Measurements from ENCODE around the gene IL1B. TPM values are rescaled to one million over a fixed set of nuclear protein-coding genes. Genes with fewer than 3 reads are reported as not detected.

Gene IL1B
- total RNA-seq, 2 experiments from 2014 or later: 0.44 TPM; not detected in 1

GRCh38 chr2:112811841-112812306 lies 24.7 kb downstream of the IL1B start:
- ChIA-PET POLR2A (interaction anchor here (0.7 to 1.6 kb wide), 3 partner anchors 10 to 18 kb away, joined by 3 read pairs; no protein-coding TSS in a partner anchor), CTCF (interaction anchor here (1.3 to 1.7 kb wide), 2 partner anchors 11 to 73 kb away, joined by 3 read pairs; no protein-coding TSS in a partner anchor)
- Mint-ChIP-seq H3K4me3 (no peak overlapping the region), H3K27me3 (no peaks in the 10 kb centered on the region), H3K4me1 (ENCODE audit: low read depth) (peaks cover 41% of the 10 kb centered on the region), H3K27ac (peak overlapping the region; percentile 68), H3K36me3 (peaks cover 11% of the 10 kb centered on the region), H3K9me3 (peaks cover 15% of the 10 kb centered on the region)
- peak; percentile 58 for DNase-seq
- intact Hi-C loops (cut with micrococcal nuclease): loop anchor here (1.0 kb wide), 2 partner anchors 9 to 19 kb away; no protein-coding TSS in a partner anchor

- H3K27me3 Mint-ChIP-seq: no peaks in the 10 kb centered on the region
- H3K36me3 Mint-ChIP-seq: peaks cover 11% of the 10 kb centered on the region
- ChIA-PET CTCF (interaction anchor here (1.3 kb wide), 1 partner anchor 74 kb away, joined by 3 read pairs; no protein-coding TSS in a partner anchor), POLR2A (interaction anchor here (1.6 kb wide), 1 partner anchor 9 kb away, joined by 3 read pairs; no protein-coding TSS in a partner anchor)
- no peak overlapping the region for H3K4me3 Mint-ChIP-seq
- H3K27ac Mint-ChIP-seq: peak overlapping the region; percentile 68
- DNase-seq: no peak
- H3K9me3 Mint-ChIP-seq: peaks cover 15% of the 10 kb centered on the region
- H3K4me1 Mint-ChIP-seq (ENCODE audit: low read depth): peaks cover 44% of the 10 kb centered on the region
- intact Hi-C loops (cut with micrococcal nuclease): no loop called here
These were observed 25.2 kb downstream of the IL1B start for GRCh38 chr2:112811276-112811831.

- ChIA-PET CTCF (interaction anchor here (1.1 to 1.4 kb wide), 2 partner anchors 12 to 76 kb away, joined by 3 read pairs; no protein-coding TSS in a partner anchor), POLR2A (no interaction called here)
- DNase-seq: no peak
- Mint-ChIP-seq H3K27ac (peak overlapping the region; percentile 68), H3K9me3 (peaks cover 15% of the 10 kb centered on the region), H3K36me3 (peaks cover 11% of the 10 kb centered on the region), H3K27me3 (no peaks in the 10 kb centered on the region), H3K4me3 (no peak overlapping the region), H3K4me1 (ENCODE audit: low read depth) (peaks cover 54% of the 10 kb centered on the region)
- intact Hi-C loops (cut with micrococcal nuclease): no loop called here
These were observed 27.5 kb downstream of the IL1B start for GRCh38 chr2:112809112-112809511.

- ChIA-PET POLR2A (interaction anchor here (1.0 kb wide), 1 partner anchor 78 kb away, joined by 4 read pairs; no protein-coding TSS in a partner anchor), CTCF (no interaction called here)
- Mint-ChIP-seq H3K27ac (no peak overlapping the region), H3K4me3 (no peak overlapping the region), H3K9me3 (peaks cover 15% of the 10 kb centered on the region), H3K4me1 (ENCODE audit: low read depth) (peaks cover 54% of the 10 kb centered on the region), H3K27me3 (no peaks in the 10 kb centered on the region), H3K36me3 (peaks cover 11% of the 10 kb centered on the region)
- no peak for DNase-seq
- intact Hi-C loops (cut with micrococcal nuclease): no loop called here
These were observed 29.3 kb downstream of the IL1B start for GRCh38 chr2:112807233-112807807.

- intact Hi-C loops (cut with micrococcal nuclease): loop anchor here (2.0 kb wide), 1 partner anchor 41 kb away; the partner anchor contains the start of gene CKAP2L
- peaks cover 42% of the 10 kb centered on the region for H3K4me1 Mint-ChIP-seq (ENCODE audit: low read depth)
- no peak overlapping the region for H3K4me3 Mint-ChIP-seq
- H3K27me3 Mint-ChIP-seq: no peaks in the 10 kb centered on the region
- H3K36me3 Mint-ChIP-seq: peaks cover 9% of the 10 kb centered on the region
- ChIA-PET POLR2A (no interaction called here), CTCF (no interaction called here)
- DNase-seq: no peak
- peak overlapping the region; percentile 21 for H3K27ac Mint-ChIP-seq
- H3K9me3 Mint-ChIP-seq: peaks cover 15% of the 10 kb centered on the region
These were observed 31.0 kb downstream of the IL1B start for GRCh38 chr2:112805542-112805941.

GRCh38 chr2:112803691-112804521 lies 32.7 kb downstream of the IL1B start:
- Mint-ChIP-seq H3K9me3 (peaks cover 8% of the 10 kb centered on the region), H3K27me3 (no peaks in the 10 kb centered on the region), H3K4me1 (ENCODE audit: low read depth) (peaks cover 43% of the 10 kb centered on the region), H3K27ac (peak overlapping the region; percentile 90), H3K36me3 (peaks cover 6% of the 10 kb centered on the region), H3K4me3 (no peak overlapping the region)
- intact Hi-C loops (cut with micrococcal nuclease): loop anchor here (2.0 kb wide), 1 partner anchor 39 kb away; the partner anchor contains the start of gene CKAP2L
- no peak for DNase-seq
- ChIA-PET CTCF (interaction anchor here (0.9 to 1.6 kb wide), 2 partner anchors 54 to 81 kb away, joined by 3 to 4 read pairs; no protein-coding TSS in a partner anchor), POLR2A (no interaction called here)

- no peak overlapping the region for H3K27ac Mint-ChIP-seq
- ChIA-PET POLR2A (no interaction called here), CTCF (no interaction called here)
- H3K27me3 Mint-ChIP-seq: no peaks in the 10 kb centered on the region
- peaks cover 33% of the 10 kb centered on the region for H3K4me1 Mint-ChIP-seq (ENCODE audit: low read depth)
- intact Hi-C loops (cut with micrococcal nuclease): no loop called here
- H3K4me3 Mint-ChIP-seq: no peak overlapping the region
- no peak for DNase-seq
- H3K9me3 Mint-ChIP-seq: no peaks in the 10 kb centered on the region
- H3K36me3 Mint-ChIP-seq: no peaks in the 10 kb centered on the region
These were observed 35.5 kb downstream of the IL1B start for GRCh38 chr2:112800881-112801583.

- Mint-ChIP-seq H3K4me3 (no peak overlapping the region), H3K36me3 (peaks cover 2% of the 10 kb centered on the region), H3K27ac (peak overlapping the region; percentile 50), H3K27me3 (no peaks in the 10 kb centered on the region), H3K9me3 (no peaks in the 10 kb centered on the region), H3K4me1 (ENCODE audit: low read depth) (peaks cover 34% of the 10 kb centered on the region)
- no peak for DNase-seq
- POLR2A ChIA-PET: no interaction called here
- CTCF ChIA-PET: interaction anchor here (0.9 kb wide), 1 partner anchor 86 kb away, joined by 3 read pairs; no protein-coding TSS in a partner anchor
- intact Hi-C loops (cut with micrococcal nuclease): loop anchor here (5.0 kb wide), 1 partner anchor 83 kb away; no protein-coding TSS in a partner anchor
These were observed 37.3 kb downstream of the IL1B start for GRCh38 chr2:112798979-112799975.

- CTCF ChIA-PET: interaction anchor here (1.8 kb wide), 1 partner anchor 89 kb away, joined by 5 read pairs; no protein-coding TSS in a partner anchor
- Mint-ChIP-seq H3K4me3 (no peak overlapping the region), H3K27ac (no peak overlapping the region), H3K4me1 (ENCODE audit: low read depth) (peaks cover 33% of the 10 kb centered on the region), H3K36me3 (peaks cover 2% of the 10 kb centered on the region), H3K9me3 (peaks cover 5% of the 10 kb centered on the region), H3K27me3 (no peaks in the 10 kb centered on the region)
- intact Hi-C loops (cut with micrococcal nuclease): loop anchor here (5.0 kb wide), 1 partner anchor 86 kb away; no protein-coding TSS in a partner anchor
- POLR2A ChIA-PET: no interaction called here
- DNase-seq: no peak
These were observed 40.1 kb downstream of the IL1B start for GRCh38 chr2:112796486-112796885.

- intact Hi-C loops (cut with micrococcal nuclease): loop anchor here (5.0 kb wide), 1 partner anchor 87 kb away; no protein-coding TSS in a partner anchor
- Mint-ChIP-seq H3K36me3 (peaks cover 2% of the 10 kb centered on the region), H3K4me3 (no peak overlapping the region), H3K9me3 (peaks cover 5% of the 10 kb centered on the region), H3K27ac (no peak overlapping the region), H3K4me1 (ENCODE audit: low read depth) (peaks cover 33% of the 10 kb centered on the region), H3K27me3 (no peaks in the 10 kb centered on the region)
- ChIA-PET POLR2A (no interaction called here), CTCF (interaction anchor here (1.1 to 1.8 kb wide), 2 partner anchors 46 to 89 kb away, joined by 5 to 9 read pairs; no protein-coding TSS in a partner anchor)
- peak; percentile 25 for DNase-seq
These were observed 40.8 kb downstream of the IL1B start for GRCh38 chr2:112795774-112796173.
